ENCODE data around the gene UBE2O.

UBE2O gene

DNA sequence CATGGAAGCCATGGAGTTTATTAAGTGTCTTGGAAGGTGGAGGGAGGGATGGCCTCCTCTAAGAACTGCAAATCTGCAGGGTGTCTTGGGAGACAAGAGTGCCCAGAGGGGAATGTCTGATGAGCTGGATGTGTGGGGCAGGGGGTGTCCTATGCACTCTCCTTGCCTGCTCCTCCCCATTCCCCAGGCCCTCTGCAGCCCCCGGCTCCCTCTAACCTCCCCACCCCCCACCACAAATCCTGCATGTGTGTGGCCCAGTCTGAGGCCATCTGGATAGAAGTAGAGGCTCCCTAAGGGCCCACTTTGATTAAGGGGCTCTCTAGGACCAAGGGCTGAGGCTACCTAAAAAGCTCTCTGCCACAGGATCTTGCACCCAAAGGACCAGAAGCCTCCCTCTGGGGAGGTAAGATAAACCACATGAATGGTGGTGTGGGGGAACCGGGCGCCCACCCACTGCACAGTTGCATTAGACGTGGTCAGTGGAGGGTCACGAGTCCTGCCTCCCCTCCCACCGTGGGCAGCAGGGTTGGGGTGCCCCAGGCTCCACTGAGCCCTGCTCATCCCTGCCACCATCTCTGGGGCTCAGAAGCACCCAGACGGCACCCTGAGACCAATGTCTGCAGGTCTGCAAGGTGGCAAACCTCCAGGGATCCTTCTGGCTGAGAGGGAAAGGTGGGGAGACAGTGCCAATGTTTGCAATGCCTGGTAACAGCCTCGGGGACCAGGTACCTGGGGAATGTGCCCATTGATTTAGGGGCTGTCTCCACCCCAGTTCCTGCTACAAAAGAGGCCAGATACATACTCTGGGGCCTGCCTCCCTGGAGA is 15.1 kb upstream of the UBE2O start:
- H4K8ac ChIP-seq (ENCODE audit: low read depth, low read length): no peak overlapping the region
- DNase-seq: no peak
- no peak overlapping the region for H3K9ac ChIP-seq (ENCODE audit: low read length)
- no peak overlapping the region for H2BK5ac ChIP-seq (ENCODE audit: low read depth, low read length, poor library complexity)
- H3K14ac ChIP-seq (ENCODE audit: low read length): no peak overlapping the region
- H3K79me1 ChIP-seq (ENCODE audit: low read length): no peaks in the 10 kb centered on the region
- H2BK120ac ChIP-seq (ENCODE audit: insufficient read depth, low read length, poor library complexity): no peak overlapping the region
- H3K4ac ChIP-seq (ENCODE audit: low read depth, low read length): no peak overlapping the region
- H3K27ac ChIP-seq (ENCODE audit: low read depth, low read length): no peak overlapping the region
- H2AFZ ChIP-seq (ENCODE audit: insufficient read depth, low read length, poor library complexity): no peak overlapping the region
- no peak overlapping the region for H3K4me2 ChIP-seq (ENCODE audit: low read length)
- WGBS (ENCODE audit: extremely low coverage, insufficient coverage, insufficient read length): no CpG with 5 or more reads among the region's 8 CpGs
- no peak overlapping the region for H3K4me3 ChIP-seq (ENCODE audit: low read depth, low read length)
- H3K36me3 ChIP-seq (ENCODE audit: control insufficient read depth in 1 of 2, insufficient read depth in 2 of 2, low read length in 2 of 2): peaks cover 6 to 10% of the 10 kb centered on the region in 2 experiments
- no peak overlapping the region for H3K23ac ChIP-seq (ENCODE audit: low read length)
- H3K18ac ChIP-seq (ENCODE audit: low read length): no peak overlapping the region
- H3K79me2 ChIP-seq (ENCODE audit: control insufficient read depth, insufficient read depth, low read length, poor library complexity): no peaks in the 10 kb centered on the region
- H2AK5ac ChIP-seq (ENCODE audit: low read length): no peak overlapping the region
- no peaks in the 10 kb centered on the region for H3K27me3 ChIP-seq (ENCODE audit: insufficient read depth, low read length)
- H4K91ac ChIP-seq (ENCODE audit: low read depth, low read length): no peak overlapping the region
- no peak overlapping the region for H4K12ac ChIP-seq (ENCODE audit: low read depth, low read length)
- H3K4me1 ChIP-seq (ENCODE audit: control insufficient read depth in 1 of 2, insufficient read depth in 2 of 2, low read length in 2 of 2): no peaks in the 10 kb centered on the region
- no peak overlapping the region for H2BK12ac ChIP-seq (ENCODE audit: low read length)
- H3K9me3 ChIP-seq (ENCODE audit: insufficient read depth, low read depth, low read length): no peaks in the 10 kb centered on the region

DNA sequence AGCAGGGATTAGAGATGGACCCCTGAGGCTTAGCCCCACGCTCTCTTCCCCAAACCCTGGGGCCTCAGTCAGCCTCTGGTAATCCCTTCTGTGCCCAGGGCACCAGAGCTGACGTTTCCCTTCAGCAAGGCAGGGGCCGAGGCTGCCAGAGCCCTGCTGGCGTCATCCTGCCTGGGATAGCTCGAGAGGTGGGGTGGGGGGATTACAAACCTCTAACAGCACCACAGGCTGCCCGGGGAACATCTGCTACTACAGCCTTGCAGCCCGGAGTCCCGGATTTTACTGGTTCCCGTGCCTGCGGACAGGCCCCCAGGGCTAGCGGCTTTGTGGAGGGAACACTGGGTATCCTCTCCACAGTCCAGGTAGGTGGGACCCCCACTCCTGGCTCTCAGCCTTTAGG is 14.4 kb upstream of the UBE2O start, which contains the start of gene AANAT:
Gene AANAT (plus strand): TSS at position 238 of the 400 bp plus-strand sequence. CDS start 1,144 bp downstream, outside the sequence.
- H3K36me3 ChIP-seq (ENCODE audit: control insufficient read depth in 1 of 2, insufficient read depth in 2 of 2, low read length in 2 of 2): peaks cover 5 to 6% of the 10 kb centered on the region in 2 experiments
- H2BK120ac ChIP-seq (ENCODE audit: insufficient read depth, low read length, poor library complexity): no peak within 1 kb of the TSS
- H3K9ac ChIP-seq (ENCODE audit: low read length): no peak within 1 kb of the TSS
- no peaks in the 10 kb centered on the region for H3K79me2 ChIP-seq (ENCODE audit: control insufficient read depth, insufficient read depth, low read length, poor library complexity)
- no peak within 1 kb of the TSS for H2AFZ ChIP-seq (ENCODE audit: insufficient read depth, low read length, poor library complexity)
- H3K79me1 ChIP-seq (ENCODE audit: low read length): no peaks in the 10 kb centered on the region
- no peak within 1 kb of the TSS for H3K27ac ChIP-seq (ENCODE audit: low read depth, low read length)
- WGBS (ENCODE audit: extremely low coverage, insufficient coverage, insufficient read length): no CpG with 5 or more reads among the region's 11 CpGs
- no peak within 1 kb of the TSS for H3K23ac ChIP-seq (ENCODE audit: low read length)
- no peak within 1 kb of the TSS for H2AK5ac ChIP-seq (ENCODE audit: low read length)
- no peak within 1 kb of the TSS for H3K18ac ChIP-seq (ENCODE audit: low read length)
- no peak within 1 kb of the TSS for H3K14ac ChIP-seq (ENCODE audit: low read length)
- no peak within 1 kb of the TSS for H2BK12ac ChIP-seq (ENCODE audit: low read length)
- H2BK5ac ChIP-seq (ENCODE audit: low read depth, low read length, poor library complexity): no peak within 1 kb of the TSS
- H3K4me1 ChIP-seq (ENCODE audit: control insufficient read depth in 1 of 2, insufficient read depth in 2 of 2, low read length in 2 of 2): no peaks in the 10 kb centered on the region
- no peak within 1 kb of the TSS for H4K91ac ChIP-seq (ENCODE audit: low read depth, low read length)
- H4K12ac ChIP-seq (ENCODE audit: low read depth, low read length): no peak within 1 kb of the TSS
- no peak for DNase-seq
- no peak within 1 kb of the TSS for H3K4ac ChIP-seq (ENCODE audit: low read depth, low read length)
- H3K9me3 ChIP-seq (ENCODE audit: insufficient read depth, low read depth, low read length): no peaks in the 10 kb centered on the region
- H3K4me2 ChIP-seq (ENCODE audit: low read length): no peak within 1 kb of the TSS
- H3K4me3 ChIP-seq (ENCODE audit: low read depth, low read length): no peak within 1 kb of the TSS
- H3K27me3 ChIP-seq (ENCODE audit: insufficient read depth, low read length): no peaks in the 10 kb centered on the region
- H4K8ac ChIP-seq (ENCODE audit: low read depth, low read length): no peak within 1 kb of the TSS

DNA sequence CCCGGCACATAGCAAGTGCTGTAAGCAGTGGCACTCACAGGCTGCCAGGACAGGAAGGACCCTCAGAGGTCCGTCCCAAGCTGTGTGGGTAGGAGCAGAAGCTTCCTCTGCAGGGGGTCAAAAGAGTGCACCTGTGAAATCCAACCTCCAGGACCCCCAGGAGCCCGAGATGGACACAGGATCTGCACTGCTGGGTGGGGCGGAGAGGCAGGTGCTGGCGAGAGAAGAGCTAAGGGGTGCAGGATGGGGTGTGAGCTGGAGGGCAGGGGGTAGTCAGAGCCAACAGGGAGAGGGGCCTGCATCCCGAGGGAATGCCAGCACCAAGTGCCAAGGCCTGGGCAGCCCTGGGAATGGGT is 13.8 kb upstream of the UBE2O start:
- H3K4ac ChIP-seq (ENCODE audit: low read depth, low read length): no peak overlapping the region
- no peaks in the 10 kb centered on the region for H3K9me3 ChIP-seq (ENCODE audit: insufficient read depth, low read depth, low read length)
- no peak overlapping the region for H3K14ac ChIP-seq (ENCODE audit: low read length)
- H3K9ac ChIP-seq (ENCODE audit: low read length): no peak overlapping the region
- H3K27me3 ChIP-seq (ENCODE audit: insufficient read depth, low read length): no peaks in the 10 kb centered on the region
- H4K91ac ChIP-seq (ENCODE audit: low read depth, low read length): no peak overlapping the region
- H3K4me3 ChIP-seq (ENCODE audit: low read depth, low read length): no peak overlapping the region
- WGBS (ENCODE audit: extremely low coverage, insufficient coverage, insufficient read length): no CpG with 5 or more reads among the region's 6 CpGs
- no peak overlapping the region for H2AFZ ChIP-seq (ENCODE audit: insufficient read depth, low read length, poor library complexity)
- H3K79me2 ChIP-seq (ENCODE audit: control insufficient read depth, insufficient read depth, low read length, poor library complexity): no peaks in the 10 kb centered on the region
- no peak overlapping the region for H3K18ac ChIP-seq (ENCODE audit: low read length)
- no peaks in the 10 kb centered on the region for H3K4me1 ChIP-seq (ENCODE audit: control insufficient read depth in 1 of 2, insufficient read depth in 2 of 2, low read length in 2 of 2)
- H2BK12ac ChIP-seq (ENCODE audit: low read length): no peak overlapping the region
- H3K23ac ChIP-seq (ENCODE audit: low read length): no peak overlapping the region
- no peak overlapping the region for H4K12ac ChIP-seq (ENCODE audit: low read depth, low read length)
- no peak overlapping the region for H3K27ac ChIP-seq (ENCODE audit: low read depth, low read length)
- H2AK5ac ChIP-seq (ENCODE audit: low read length): no peak overlapping the region
- H4K8ac ChIP-seq (ENCODE audit: low read depth, low read length): no peak overlapping the region
- no peak overlapping the region for H2BK120ac ChIP-seq (ENCODE audit: insufficient read depth, low read length, poor library complexity)
- DNase-seq: no peak
- H2BK5ac ChIP-seq (ENCODE audit: low read depth, low read length, poor library complexity): no peak overlapping the region
- no peaks in the 10 kb centered on the region for H3K79me1 ChIP-seq (ENCODE audit: low read length)
- no peak overlapping the region for H3K4me2 ChIP-seq (ENCODE audit: low read length)
- peaks cover 2 to 5% of the 10 kb centered on the region in 2 experiments for H3K36me3 ChIP-seq (ENCODE audit: control insufficient read depth in 1 of 2, insufficient read depth in 2 of 2, low read length in 2 of 2)

DNA sequence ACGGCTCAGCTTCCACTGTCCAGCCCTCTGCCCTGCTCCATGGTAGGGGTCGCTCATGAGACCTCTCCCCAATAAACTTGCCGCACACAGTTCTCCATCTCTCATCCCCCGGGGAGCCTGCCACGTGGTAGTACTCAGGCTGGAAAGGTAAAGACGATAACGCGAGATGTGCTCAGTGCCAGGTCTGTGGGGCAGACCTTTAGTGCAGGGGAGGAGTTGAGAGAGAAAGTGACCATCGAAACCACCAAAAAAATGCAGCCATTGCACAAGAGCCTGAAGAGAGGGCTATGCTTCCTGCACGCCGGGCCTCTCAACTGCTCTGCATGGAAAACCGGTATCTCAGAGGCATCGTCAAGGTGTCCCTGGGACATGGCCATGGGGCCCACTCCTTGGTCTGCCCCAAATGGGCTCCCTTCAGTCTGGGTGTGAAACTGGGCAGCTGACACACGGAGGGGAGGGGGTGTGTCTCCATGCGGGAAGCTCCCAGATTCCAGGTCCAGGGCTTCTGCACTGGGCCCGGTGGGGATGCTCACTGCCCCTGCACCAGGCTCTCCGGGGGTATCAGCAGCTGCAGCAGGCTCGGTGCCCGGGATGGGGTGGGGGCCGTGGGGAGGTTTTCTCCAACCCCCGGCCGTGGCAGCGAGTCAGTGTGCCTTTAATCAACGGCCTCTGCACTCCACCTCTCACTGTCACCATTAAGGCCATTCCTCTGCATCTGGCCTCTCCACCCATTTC is 9.8 kb upstream of the UBE2O start:
- Histone ChIP-seq H2BK5ac (ENCODE audit: low read depth, low read length, poor library complexity) (no peak overlapping the region), H3K23ac (ENCODE audit: low read length) (no peak overlapping the region), H3K4me2 (ENCODE audit: low read length) (no peak overlapping the region), H3K79me2 (ENCODE audit: control insufficient read depth, insufficient read depth, low read length, poor library complexity) (no peaks in the 10 kb centered on the region), H4K8ac (ENCODE audit: low read depth, low read length) (no peak overlapping the region), H3K9ac (ENCODE audit: low read length) (no peak overlapping the region), H3K18ac (ENCODE audit: low read length) (no peak overlapping the region), H4K91ac (ENCODE audit: low read depth, low read length) (no peak overlapping the region), H3K27ac (ENCODE audit: low read depth, low read length) (no peak overlapping the region), H3K79me1 (ENCODE audit: low read length) (no peaks in the 10 kb centered on the region), H3K4me3 (ENCODE audit: low read depth, low read length) (no peak overlapping the region), H3K9me3 (ENCODE audit: insufficient read depth, low read depth, low read length) (no peaks in the 10 kb centered on the region), H3K4ac (ENCODE audit: low read depth, low read length) (no peak overlapping the region), H3K27me3 (ENCODE audit: insufficient read depth, low read length) (no peaks in the 10 kb centered on the region), H3K4me1 (ENCODE audit: control insufficient read depth in 1 of 2, insufficient read depth in 2 of 2, low read length in 2 of 2) (no peaks in the 10 kb centered on the region), H2AFZ (ENCODE audit: insufficient read depth, low read length, poor library complexity) (no peak overlapping the region), H2BK120ac (ENCODE audit: insufficient read depth, low read length, poor library complexity) (no peak overlapping the region), H3K14ac (ENCODE audit: low read length) (no peak overlapping the region), H4K12ac (ENCODE audit: low read depth, low read length) (no peak overlapping the region), H3K36me3 (ENCODE audit: control insufficient read depth in 1 of 2, insufficient read depth in 2 of 2, low read length in 2 of 2) (no peaks in the 10 kb centered on the region), H2AK5ac (ENCODE audit: low read length) (no peak overlapping the region), H2BK12ac (ENCODE audit: low read length) (no peak overlapping the region)
- no CpG with 5 or more reads among the region's 24 CpGs for WGBS (ENCODE audit: extremely low coverage, insufficient coverage, insufficient read length)
- DNase-seq: no peak
